GM23338 (cell line): ENCODE data around the gene UQCC2. TPM values are rescaled to one million over a fixed set of nuclear protein-coding genes. Genes with fewer than 3 reads are reported as not detected.

Source experiments
- ATAC-seq: fragments of 200-7000 bp; cut with Tn5 transposase; 3 replicates; pipeline ENCODE4 v1.9.1; 2020
- DNase-seq: peaks from one replicate; pipeline ENCODE4 v3.0.0-alpha.2; 2015; ENCODE audit warnings: low spot score
- H2AFZ ChIP-seq: fragments of 200-600 bp; sonication (generic); 2 replicates; pipeline ENCODE4 v1.8.0; 2016; ENCODE audit warnings: antibody characterized with exemption, mild to moderate bottlenecking, moderate library complexity
- H3F3A ChIP-seq: fragments of 200-600 bp; sonication (generic); replicated peaks from 2 replicates; pipeline ENCODE4 v1.8.0; 2017; ENCODE audit warnings: antibody characterized with exemption, mixed run types, low read depth
- H3K27ac ChIP-seq: fragments of 200-600 bp; sonication (generic); 2 replicates; pipeline ENCODE4 v1.6.1; 2016; ENCODE audit warnings: low read depth
- H3K27me3 ChIP-seq: fragments of 200-600 bp; sonication (generic); 2 replicates; pipeline ENCODE4 v1.8.0; 2016; ENCODE audit warnings: mild to moderate bottlenecking, mixed run types, moderate library complexity; ENCODE audit not compliant: insufficient read depth
- H3K36me3 ChIP-seq: fragments of 200-600 bp; sonication (generic); 2 replicates; pipeline ENCODE4 v1.8.0; 2016; ENCODE audit warnings: mild to moderate bottlenecking; ENCODE audit not compliant: insufficient read depth
- H3K4me1 ChIP-seq: fragments of 200-600 bp; sonication (generic); 2 replicates; pipeline ENCODE4 v1.8.0; 2016; ENCODE audit warnings: mild to moderate bottlenecking, moderate library complexity; ENCODE audit not compliant: insufficient read depth
- H3K4me2 ChIP-seq: fragments of 200-600 bp; sonication (generic); 2 replicates; pipeline ENCODE4 v1.7.1; 2017; ENCODE audit warnings: mixed run types
- H3K4me3 ChIP-seq: fragments of 200-600 bp; sonication (generic); 2 replicates; pipeline ENCODE4 v1.6.1; 2016; ENCODE audit warnings: mixed run types
- H3K79me2 ChIP-seq: fragments of 200-600 bp; sonication (generic); replicated peaks from 2 replicates; pipeline ENCODE4 v1.8.0; 2017; ENCODE audit warnings: mild to moderate bottlenecking; ENCODE audit not compliant: insufficient read depth
- H3K9me2 ChIP-seq: fragments of 200-600 bp; sonication (generic); 2 replicates; pipeline ENCODE4 v1.8.0; 2017; ENCODE audit not compliant: insufficient read depth
- H4K20me1 ChIP-seq: fragments of 200-600 bp; sonication (generic); replicated peaks from 2 replicates; pipeline ENCODE4 v1.8.0; 2017; ENCODE audit warnings: mild to moderate bottlenecking; ENCODE audit not compliant: insufficient read depth
- H3K27ac Mint-ChIP-seq: 2 replicates; pipeline ENCODE4 v1.8.0; 2020; ENCODE audit warnings: inconsistent platforms, mild to moderate bottlenecking, moderate library complexity, mixed read lengths
- H3K27me3 Mint-ChIP-seq: 3 replicates; pipeline ENCODE4 v1.8.0; 2022; ENCODE audit warnings: low read depth, mild to moderate bottlenecking, moderate library complexity, mixed read lengths, inconsistent platforms; ENCODE audit not compliant: insufficient read depth, poor library complexity
- H3K36me3 Mint-ChIP-seq: 3 replicates; pipeline ENCODE4 v1.8.0; 2021; ENCODE audit warnings: low read depth, mild to moderate bottlenecking, inconsistent platforms, moderate library complexity, mixed read lengths
- H3K4me1 Mint-ChIP-seq: 3 replicates; pipeline ENCODE4 v1.8.0; 2020; ENCODE audit warnings: mild to moderate bottlenecking, inconsistent platforms, mixed read lengths
- H3K4me3 Mint-ChIP-seq: 3 replicates; pipeline ENCODE4 v1.8.0; 2021; ENCODE audit warnings: moderate library complexity, mild to moderate bottlenecking, inconsistent platforms, mixed read lengths
- H3K9me3 Mint-ChIP-seq: 3 replicates; pipeline ENCODE4 v1.8.0; 2020; ENCODE audit warnings: moderate library complexity, mild to moderate bottlenecking, inconsistent platforms, mixed read lengths
- CREB1 ChIP-seq: fragments of 250-450 bp; sonication (Bioruptor Pico); IDR thresholded peaks from 2 replicates; pipeline ENCODE4 v1.5.0; 2020; ENCODE audit warnings: low read depth, mild to moderate bottlenecking, moderate library complexity
- CTCF ChIP-seq, 2 experiments: fragments of 200-600 bp in 1 of 2; sonication (generic) in 1 of 2; conservative IDR thresholded peaks; 2 replicates each; pipeline versions ENCODE4 v1.5.1 to v1.6.1; 2016 to 2017; ENCODE audit warnings: antibody characterized with exemption in 2 of 2, low read depth in 2 of 2, mild to moderate bottlenecking in 2 of 2, moderate library complexity in 1 of 2
- ETS1 ChIP-seq: IDR thresholded peaks from 2 replicates; pipeline ENCODE4 v1.6.1; 2016; ENCODE audit warnings: antibody characterized with exemption
- EZH2 ChIP-seq: fragments of 200-600 bp; sonication (generic); IDR thresholded peaks from one replicate; pipeline ENCODE4 v1.8.0; 2017; ENCODE audit warnings: antibody characterized with exemption, mild to moderate bottlenecking, low read depth; ENCODE audit not compliant: unreplicated experiment
- EZH2phosphoT487 ChIP-seq: fragments of 200-600 bp; sonication (generic); IDR thresholded peaks from one replicate; pipeline ENCODE4 v1.8.1; 2018; ENCODE audit warnings: antibody characterized with exemption; ENCODE audit not compliant: unreplicated experiment
- JUNB ChIP-seq: IDR thresholded peaks from one replicate; pipeline ENCODE4 v1.6.1; 2016; ENCODE audit warnings: antibody characterized with exemption; ENCODE audit not compliant: unreplicated experiment
- NANOG ChIP-seq: IDR thresholded peaks from 2 replicates; pipeline ENCODE4 v1.6.1; 2016; ENCODE audit warnings: antibody characterized with exemption, borderline replicate concordance
- POLR2AphosphoS5 ChIP-seq: IDR thresholded peaks from 2 replicates; pipeline ENCODE4 v1.6.1; 2016; ENCODE audit warnings: antibody characterized with exemption, low read depth
- REST ChIP-seq: IDR thresholded peaks from one replicate; pipeline ENCODE4 v1.6.1; 2018; ENCODE audit warnings: antibody characterized with exemption; ENCODE audit not compliant: unreplicated experiment
- STAT1 ChIP-seq: IDR thresholded peaks from one replicate; pipeline ENCODE4 v1.6.1; 2016; ENCODE audit warnings: antibody characterized with exemption; ENCODE audit not compliant: unreplicated experiment
- ZNF114 ChIP-seq: fragments of 250-450 bp; sonication (Bioruptor Pico); IDR thresholded peaks from 2 replicates; pipeline ENCODE4 v1.5.0; 2020; ENCODE audit warnings: mild to moderate bottlenecking, moderate library complexity
- ZNF331 ChIP-seq: fragments of 250-450 bp; sonication (Bioruptor Pico); IDR thresholded peaks from 2 replicates; pipeline ENCODE4 v1.5.0; 2020; ENCODE audit warnings: low read depth, mild to moderate bottlenecking, moderate library complexity
- ZNF462 ChIP-seq: fragments of 250-450 bp; sonication (Bioruptor Pico); IDR thresholded peaks from 2 replicates; pipeline ENCODE4 v1.5.0; 2020; ENCODE audit warnings: mild to moderate bottlenecking, moderate library complexity
- polyA plus RNA-seq: library from polyadenylated mRNA; unstranded; fragments of >200 nt; fragmentation: Nextera tagmentation; extraction: Ambion mirVana; gene quantifications from 2 replicates; pipeline ENCODE4 v1.2.1, GENCODE V29; 2016
- total RNA-seq: library from RNA; depleted of rRNA; stranded (reverse); fragments of >200 nt; shearing (Covaris generic); gene quantifications from 2 replicates; pipeline ENCODE4 v1.2.3, GENCODE V29; 2014

UQCC2 gene
- total and polyA plus RNA-seq, 2 experiments from 2014 or later = 48.9 to 379 TPM

- no peak overlapping the region for H3K4me3 Mint-ChIP-seq
Measured at GRCh38 chr6:33671744-33672072, 39.8 kb downstream of the UQCC2 start.

More at GRCh38 chr6:33671744-33672072, 39.8 kb downstream of the UQCC2 start:
- H2AFZ ChIP-seq = no peak overlapping the region
- H3K27ac Mint-ChIP-seq = no peak overlapping the region
- H4K20me1 ChIP-seq = no peaks in the 10 kb centered on the region; the same call in 1 of the 2 replicates
- H3K36me3 Mint-ChIP-seq = peaks cover 31% of the 10 kb centered on the region
- no peaks in the 10 kb centered on the region for H3F3A ChIP-seq
- no peaks in the 10 kb centered on the region for H3K4me1 ChIP-seq
- ATAC-seq (no peak), DNase-seq (no peak)
- H3K27ac ChIP-seq = no peak overlapping the region
- no peaks in the 10 kb centered on the region for H3K36me3 ChIP-seq
- no peaks in the 10 kb centered on the region for H3K9me3 Mint-ChIP-seq
- H3K4me1 Mint-ChIP-seq = peaks cover 4% of the 10 kb centered on the region; the same call in 2 of the 3 replicates
- H3K27me3 ChIP-seq = no peaks in the 10 kb centered on the region
- H3K4me2 ChIP-seq = no peak overlapping the region
- H3K9me2 ChIP-seq = no peaks in the 10 kb centered on the region
- H3K27me3 Mint-ChIP-seq = peaks cover 17% of the 10 kb centered on the region
- TF ChIP-seq POLR2AphosphoS5 = no peak
- TF ChIP-seq REST = no peak
- TF ChIP-seq ZNF462 = no peak
- TF ChIP-seq CTCF (conservative IDR thresholded peaks at IDR 0.05; ENCODE audit: low read depth in 2 of 2) = no peak
- no peak for TF ChIP-seq ZNF331 (CRISPR knock-in tag)
- no peak for TF ChIP-seq NANOG
- no peak for TF ChIP-seq CREB1 (CRISPR knock-in tag)
- no peak for TF ChIP-seq EZH2
- no peak for TF ChIP-seq ETS1
- no peak for TF ChIP-seq EZH2phosphoT487
- TF ChIP-seq JUNB = no peak
- no peak for TF ChIP-seq STAT1
- no peak for TF ChIP-seq ZNF114 (CRISPR knock-in tag)
- H3K79me2 ChIP-seq = no peaks in the 10 kb centered on the region
- no peak overlapping the region for H3K4me3 ChIP-seq
